ENCODE measurements around the gene CENPM. TPM values are rescaled to one million over a fixed set of nuclear protein-coding genes. Genes with fewer than 3 reads are reported as not detected.

CENPM gene
- total RNA-seq, 1 donor from 2014 or later = 3.3 TPM

- DNase-seq (ENCODE audit: low spot score) = no peak
- TF ChIP-seq CTCF (IDR thresholded peaks at IDR 0.05) = no peak
- no peaks in the 10 kb centered on the region for H3K27me3 Mint-ChIP-seq (ENCODE audit: low read depth)
- H3K4me1 Mint-ChIP-seq (ENCODE audit: low read depth) = no peaks in the 10 kb centered on the region
- H3K27ac Mint-ChIP-seq (ENCODE audit: unreplicated experiment) = no peak overlapping the region
- H3K9me3 Mint-ChIP-seq (ENCODE audit: low read depth) = no peaks in the 10 kb centered on the region
- no peak overlapping the region for H3K4me3 Mint-ChIP-seq (ENCODE audit: unreplicated experiment)
- H3K36me3 Mint-ChIP-seq (ENCODE audit: low read depth) = no peaks in the 10 kb centered on the region
Observed at GRCh38 chr22:41934284-41935014, 12.5 kb downstream of the CENPM start.

- TF ChIP-seq CTCF (IDR thresholded peaks at IDR 0.05) = no peak
- H3K27ac Mint-ChIP-seq (ENCODE audit: unreplicated experiment) = no peak overlapping the region
- H3K36me3 Mint-ChIP-seq (ENCODE audit: low read depth) = no peaks in the 10 kb centered on the region
- DNase-seq (ENCODE audit: low spot score) = no peak
- H3K4me3 Mint-ChIP-seq (ENCODE audit: unreplicated experiment) = no peak overlapping the region
- no peaks in the 10 kb centered on the region for H3K27me3 Mint-ChIP-seq (ENCODE audit: low read depth)
- no peaks in the 10 kb centered on the region for H3K9me3 Mint-ChIP-seq (ENCODE audit: low read depth)
- no peaks in the 10 kb centered on the region for H3K4me1 Mint-ChIP-seq (ENCODE audit: low read depth)
Observed at GRCh38 chr22:41933411-41934177, 13.4 kb downstream of the CENPM start.

- no peak overlapping the region for H3K27ac Mint-ChIP-seq (ENCODE audit: unreplicated experiment)
- TF ChIP-seq CTCF (IDR thresholded peaks at IDR 0.05) = no peak
- no peak overlapping the region for H3K4me3 Mint-ChIP-seq (ENCODE audit: unreplicated experiment)
- DNase-seq (ENCODE audit: low spot score) = no peak
- H3K9me3 Mint-ChIP-seq (ENCODE audit: low read depth) = no peaks in the 10 kb centered on the region
- peaks cover 2% of the 10 kb centered on the region for H3K27me3 Mint-ChIP-seq (ENCODE audit: low read depth)
- no peaks in the 10 kb centered on the region for H3K36me3 Mint-ChIP-seq (ENCODE audit: low read depth)
- no peaks in the 10 kb centered on the region for H3K4me1 Mint-ChIP-seq (ENCODE audit: low read depth)
Observed at GRCh38 chr22:41932353-41932752, 14.6 kb downstream of the CENPM start.

GRCh38 chr22:41931701-41932269, 15.2 kb downstream of the CENPM start:
- DNase-seq (ENCODE audit: low spot score) = no peak
- Mint-ChIP-seq H3K36me3 (ENCODE audit: low read depth) (no peaks in the 10 kb centered on the region), H3K27me3 (ENCODE audit: low read depth) (peaks cover 2% of the 10 kb centered on the region), H3K4me1 (ENCODE audit: low read depth) (no peaks in the 10 kb centered on the region), H3K27ac (ENCODE audit: unreplicated experiment) (no peak overlapping the region), H3K4me3 (ENCODE audit: unreplicated experiment) (no peak overlapping the region), H3K9me3 (ENCODE audit: low read depth) (no peaks in the 10 kb centered on the region)
- TF ChIP-seq CTCF (IDR thresholded peaks at IDR 0.05) = no peak

GRCh38 chr22:41929418-41929810, 17.5 kb downstream of the CENPM start:
- peaks cover 9% of the 10 kb centered on the region for H3K27me3 Mint-ChIP-seq (ENCODE audit: low read depth)
- no peak for DNase-seq (ENCODE audit: low spot score)
- no peaks in the 10 kb centered on the region for H3K9me3 Mint-ChIP-seq (ENCODE audit: low read depth)
- H3K4me1 Mint-ChIP-seq (ENCODE audit: low read depth) = peaks cover 4% of the 10 kb centered on the region
- no peaks in the 10 kb centered on the region for H3K36me3 Mint-ChIP-seq (ENCODE audit: low read depth)
- no peak overlapping the region for H3K27ac Mint-ChIP-seq (ENCODE audit: unreplicated experiment)
- no peak overlapping the region for H3K4me3 Mint-ChIP-seq (ENCODE audit: unreplicated experiment)
- TF ChIP-seq CTCF (IDR thresholded peaks at IDR 0.05) = no peak
